Skeletal muscle satellite cell (primary cell): Measurements from ENCODE around the gene PCSK1N.

Experiments used
- H3K27me3 ChIP-seq: 2 replicates; pipeline ENCODE4 v1.7.0; 2013; ENCODE audit warnings: low read length; ENCODE audit not compliant: control insufficient read depth, insufficient read depth
- H3K36me3 ChIP-seq: 2 replicates; pipeline ENCODE4 v1.7.0; 2013; ENCODE audit warnings: mild to moderate bottlenecking, control low read depth, low read length; ENCODE audit not compliant: insufficient read depth
- H3K4me1 ChIP-seq: 2 replicates; pipeline ENCODE4 v1.7.0; 2013; ENCODE audit warnings: low read length; ENCODE audit not compliant: control insufficient read depth, insufficient read depth
- H3K4me2 ChIP-seq: 2 replicates; pipeline ENCODE4 v1.7.0; 2013; ENCODE audit warnings: mild to moderate bottlenecking, low read length
- H3K4me3 ChIP-seq: 2 replicates; pipeline ENCODE4 v1.7.0; 2013; ENCODE audit warnings: low read length
- H3K9ac ChIP-seq: 2 replicates; pipeline ENCODE4 v1.7.0; 2013; ENCODE audit warnings: mild to moderate bottlenecking, low read depth, low read length, moderate library complexity
- H3K9me3 ChIP-seq: replicated peaks from 2 replicates; pipeline ENCODE4 v1.7.0; 2013; ENCODE audit warnings: mild to moderate bottlenecking, control low read depth, low read length

The PCSK1N gene

DNA sequence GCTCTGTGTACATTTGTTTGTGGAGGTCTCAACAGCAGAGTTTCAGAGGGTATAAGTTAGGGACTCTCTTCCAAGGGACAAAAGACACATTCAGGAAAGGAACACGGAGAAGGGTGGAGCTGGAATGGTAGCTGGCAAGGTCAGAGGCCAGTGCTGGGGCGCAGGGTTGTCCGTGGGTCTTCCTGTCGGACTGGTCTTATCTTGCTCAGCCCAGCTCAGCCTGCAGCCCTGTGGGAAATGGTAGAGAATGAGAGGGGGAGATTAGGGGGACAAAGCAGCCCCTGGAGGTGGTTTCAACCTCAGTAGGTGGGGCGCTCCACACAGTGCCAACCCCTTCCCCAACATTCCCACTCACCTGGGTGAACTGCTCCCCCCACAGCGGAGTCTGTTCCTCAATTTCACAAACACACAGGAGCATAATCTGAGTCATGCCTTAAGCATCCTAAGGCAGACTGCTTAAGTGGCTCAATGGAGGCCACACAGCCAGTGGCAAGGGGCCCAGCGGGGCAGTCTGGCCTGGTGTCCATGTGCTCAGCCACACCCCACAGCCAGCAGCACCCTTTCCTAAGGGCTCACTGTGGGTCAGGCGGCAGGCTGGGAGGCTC is 40.4 kb downstream of the PCSK1N start:
- Histone ChIP-seq H3K4me2 (no peak overlapping the region), H3K4me3 (no peak overlapping the region), H3K27me3 (no peaks in the 10 kb centered on the region), H3K9me3 (no peaks in the 10 kb centered on the region), H3K4me1 (no peaks in the 10 kb centered on the region), H3K9ac (no peak overlapping the region), H3K36me3 (no peaks in the 10 kb centered on the region)

DNA sequence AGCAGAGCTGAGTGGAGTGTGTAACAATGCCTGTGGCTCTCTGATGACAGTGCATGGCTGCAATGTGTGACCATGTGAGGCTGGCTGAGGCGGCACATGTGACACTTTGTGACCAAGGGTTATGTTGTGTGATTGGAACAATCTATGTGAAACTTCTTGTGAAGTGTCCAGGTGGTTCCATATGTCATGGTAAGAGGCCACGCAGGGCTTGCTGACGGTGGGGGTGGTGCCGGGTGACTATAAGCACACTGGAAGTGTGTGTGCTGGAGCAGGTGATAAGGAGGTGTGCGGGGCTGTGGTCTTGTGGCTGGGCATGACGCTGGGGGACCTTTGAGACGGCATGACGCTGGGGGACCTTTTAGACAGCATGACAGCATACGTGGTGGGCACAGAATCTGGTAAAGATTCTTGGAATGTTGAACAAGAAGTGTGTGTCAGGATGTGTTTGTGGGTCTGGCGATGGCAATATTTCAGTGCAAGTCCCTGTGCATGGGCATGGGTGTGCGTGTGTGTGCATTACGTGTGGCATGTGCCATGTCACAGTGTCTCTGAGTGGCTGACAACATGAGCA is 41.0 kb downstream of the PCSK1N start:
- H3K27me3 ChIP-seq: no peaks in the 10 kb centered on the region
- H3K4me2 ChIP-seq: no peak overlapping the region
- no peaks in the 10 kb centered on the region for H3K36me3 ChIP-seq
- no peaks in the 10 kb centered on the region for H3K9me3 ChIP-seq
- no peaks in the 10 kb centered on the region for H3K4me1 ChIP-seq
- H3K9ac ChIP-seq: no peak overlapping the region
- no peak overlapping the region for H3K4me3 ChIP-seq

DNA sequence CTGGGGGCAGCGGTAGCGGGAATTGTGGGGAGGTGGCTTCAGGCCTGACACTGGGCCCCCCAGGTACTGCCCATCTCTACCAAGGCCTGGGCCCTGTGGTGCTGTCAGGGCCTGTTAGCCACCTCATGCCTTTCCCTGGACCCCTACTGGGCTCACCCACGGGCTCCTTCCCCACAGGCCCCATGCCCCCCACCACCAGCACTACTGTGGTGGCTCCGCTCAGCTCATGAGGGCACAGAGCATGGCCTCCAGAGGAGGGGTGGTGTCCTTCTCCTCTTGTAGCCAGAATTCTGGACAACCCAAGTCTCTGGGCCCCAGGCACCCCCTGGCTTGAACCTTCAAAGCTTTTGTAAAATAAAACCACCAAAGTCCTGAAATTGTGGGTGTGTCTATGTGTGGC is 41.5 kb downstream of the PCSK1N start:
- H3K9ac ChIP-seq: no peak overlapping the region
- H3K4me3 ChIP-seq: no peak overlapping the region
- H3K9me3 ChIP-seq: no peaks in the 10 kb centered on the region
- H3K4me1 ChIP-seq: no peaks in the 10 kb centered on the region
- H3K36me3 ChIP-seq: no peaks in the 10 kb centered on the region
- H3K4me2 ChIP-seq: no peak overlapping the region
- H3K27me3 ChIP-seq: no peaks in the 10 kb centered on the region

DNA sequence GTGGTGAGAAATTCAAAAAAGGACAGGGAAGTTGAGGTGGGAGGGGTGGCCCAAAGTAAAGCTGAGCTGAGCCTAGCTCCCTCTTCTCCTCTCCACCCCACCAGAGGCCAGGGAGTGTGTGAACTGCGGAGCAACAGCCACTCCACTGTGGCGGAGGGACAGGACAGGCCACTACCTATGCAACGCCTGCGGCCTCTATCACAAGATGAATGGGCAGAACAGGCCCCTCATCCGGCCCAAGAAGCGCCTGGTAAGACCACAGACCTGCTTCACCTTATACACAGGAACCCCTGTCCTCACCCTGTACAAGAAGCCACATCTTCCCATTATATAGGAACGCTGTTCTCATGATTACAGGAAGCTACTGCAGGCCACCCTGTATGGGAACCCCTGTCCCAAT is 43.2 kb downstream of the PCSK1N start:
- Histone ChIP-seq H3K4me1 (no peaks in the 10 kb centered on the region), H3K36me3 (no peaks in the 10 kb centered on the region), H3K4me2 (no peak overlapping the region), H3K9ac (no peak overlapping the region), H3K27me3 (peaks cover 5% of the 10 kb centered on the region), H3K9me3 (no peaks in the 10 kb centered on the region), H3K4me3 (no peak overlapping the region)

DNA sequence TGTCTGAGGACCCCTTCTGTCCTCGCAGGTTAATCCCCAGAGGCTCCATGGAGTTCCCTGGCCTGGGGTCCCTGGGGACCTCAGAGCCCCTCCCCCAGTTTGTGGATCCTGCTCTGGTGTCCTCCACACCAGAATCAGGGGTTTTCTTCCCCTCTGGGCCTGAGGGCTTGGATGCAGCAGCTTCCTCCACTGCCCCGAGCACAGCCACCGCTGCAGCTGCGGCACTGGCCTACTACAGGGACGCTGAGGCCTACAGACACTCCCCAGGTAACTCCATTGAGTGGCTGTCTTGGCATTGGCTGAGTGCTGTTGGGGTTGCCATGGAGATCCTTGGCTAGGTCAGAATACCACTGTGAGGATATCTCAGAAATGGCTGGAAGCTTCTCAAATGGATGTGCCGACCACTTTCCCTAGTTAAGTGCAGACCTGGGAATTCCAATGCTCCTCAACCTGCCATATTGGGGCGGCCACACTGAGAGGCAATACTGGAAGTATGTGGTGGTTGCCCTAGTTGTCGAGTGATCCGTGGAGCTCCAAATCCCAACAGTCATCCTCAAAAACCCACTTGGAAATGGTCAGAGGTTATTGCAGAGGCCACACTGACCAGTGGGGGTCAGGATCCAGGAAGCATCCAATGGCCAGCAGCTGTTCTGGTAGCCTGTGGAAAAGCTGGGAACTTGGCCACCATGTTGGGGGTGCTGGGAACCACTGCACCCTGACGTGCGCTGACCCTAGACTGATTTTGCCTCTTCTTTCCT is 44.2 kb downstream of the PCSK1N start:
- Histone ChIP-seq H3K36me3 (no peaks in the 10 kb centered on the region), H3K9ac (no peak overlapping the region), H3K4me1 (no peaks in the 10 kb centered on the region), H3K4me2 (no peak overlapping the region), H3K9me3 (no peaks in the 10 kb centered on the region), H3K27me3 (peaks cover 11% of the 10 kb centered on the region), H3K4me3 (no peak overlapping the region)

DNA sequence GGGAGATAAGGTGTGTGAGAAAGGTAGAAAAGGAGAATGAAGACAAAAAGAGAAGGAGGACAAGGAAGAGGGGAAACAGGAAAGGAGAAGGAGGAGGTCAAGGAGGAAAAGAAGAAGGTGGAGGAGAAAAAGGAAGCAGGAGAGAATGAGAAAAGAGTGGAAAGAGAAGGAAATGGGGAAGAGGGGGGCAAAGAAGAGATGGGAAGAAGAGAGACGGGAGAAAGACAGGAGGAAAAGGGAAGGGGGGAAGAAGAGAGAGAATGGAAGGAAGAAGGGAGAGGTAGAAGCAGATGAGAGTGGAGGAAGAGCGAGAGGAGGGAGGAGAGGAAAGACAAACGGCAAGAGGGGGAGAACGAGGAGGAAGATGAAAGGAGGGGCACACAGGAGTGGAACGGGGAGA is 44.9 kb downstream of the PCSK1N start:
- H3K4me3 ChIP-seq: no peak overlapping the region

DNA sequence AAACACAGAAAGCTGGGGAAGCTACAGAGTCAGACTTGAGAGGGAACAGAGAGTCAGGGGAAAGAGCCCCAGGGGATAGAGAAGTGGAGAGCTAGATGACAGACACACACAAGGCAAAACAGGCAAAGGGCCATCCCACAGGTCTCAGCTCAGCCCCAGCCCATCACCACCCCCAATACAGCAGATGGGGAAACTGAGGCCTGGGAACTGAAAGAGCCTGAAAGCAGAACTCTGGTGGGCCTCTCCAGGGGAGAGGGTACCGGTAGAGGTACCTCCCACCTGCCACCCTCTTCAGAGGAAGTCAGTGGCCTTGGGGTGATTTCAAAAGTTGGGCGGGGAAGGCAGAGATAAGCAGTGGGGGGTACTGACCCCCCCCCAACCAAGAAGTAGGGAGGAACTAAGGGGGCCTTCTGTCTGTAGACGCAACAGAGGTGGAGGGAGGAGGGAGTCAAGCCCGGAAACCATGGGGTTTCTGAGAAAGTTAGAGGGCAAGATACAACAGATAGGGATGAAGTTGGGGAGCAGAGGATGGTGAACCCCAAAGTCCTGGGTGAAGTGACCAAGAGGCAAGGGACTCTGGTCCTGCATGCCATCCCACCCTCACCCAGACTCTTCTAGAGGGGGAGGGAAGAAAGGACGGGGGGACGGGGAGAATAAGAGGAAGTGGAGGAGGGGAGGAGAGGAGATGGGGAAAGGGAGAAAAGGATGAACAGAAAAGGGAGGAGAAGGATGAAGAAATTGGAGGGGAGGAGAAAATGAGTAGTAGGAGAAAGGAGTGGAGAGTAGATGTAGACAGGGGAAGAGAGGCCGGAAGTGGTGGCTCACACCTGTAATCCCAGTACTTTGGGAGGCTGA is 45.8 kb downstream of the PCSK1N start:
- Histone ChIP-seq H3K27me3 (peaks cover 11% of the 10 kb centered on the region), H3K4me1 (no peaks in the 10 kb centered on the region), H3K9me3 (no peaks in the 10 kb centered on the region), H3K4me2 (no peak overlapping the region), H3K36me3 (no peaks in the 10 kb centered on the region), H3K4me3 (no peak overlapping the region), H3K9ac (no peak overlapping the region)

More for the DNA sequence above, 44.9 kb downstream of the PCSK1N start:
- Histone ChIP-seq H3K27me3 (peaks cover 11% of the 10 kb centered on the region), H3K4me2 (no peak overlapping the region), H3K4me1 (no peaks in the 10 kb centered on the region), H3K9me3 (no peaks in the 10 kb centered on the region), H3K9ac (no peak overlapping the region), H3K36me3 (no peaks in the 10 kb centered on the region)

DNA sequence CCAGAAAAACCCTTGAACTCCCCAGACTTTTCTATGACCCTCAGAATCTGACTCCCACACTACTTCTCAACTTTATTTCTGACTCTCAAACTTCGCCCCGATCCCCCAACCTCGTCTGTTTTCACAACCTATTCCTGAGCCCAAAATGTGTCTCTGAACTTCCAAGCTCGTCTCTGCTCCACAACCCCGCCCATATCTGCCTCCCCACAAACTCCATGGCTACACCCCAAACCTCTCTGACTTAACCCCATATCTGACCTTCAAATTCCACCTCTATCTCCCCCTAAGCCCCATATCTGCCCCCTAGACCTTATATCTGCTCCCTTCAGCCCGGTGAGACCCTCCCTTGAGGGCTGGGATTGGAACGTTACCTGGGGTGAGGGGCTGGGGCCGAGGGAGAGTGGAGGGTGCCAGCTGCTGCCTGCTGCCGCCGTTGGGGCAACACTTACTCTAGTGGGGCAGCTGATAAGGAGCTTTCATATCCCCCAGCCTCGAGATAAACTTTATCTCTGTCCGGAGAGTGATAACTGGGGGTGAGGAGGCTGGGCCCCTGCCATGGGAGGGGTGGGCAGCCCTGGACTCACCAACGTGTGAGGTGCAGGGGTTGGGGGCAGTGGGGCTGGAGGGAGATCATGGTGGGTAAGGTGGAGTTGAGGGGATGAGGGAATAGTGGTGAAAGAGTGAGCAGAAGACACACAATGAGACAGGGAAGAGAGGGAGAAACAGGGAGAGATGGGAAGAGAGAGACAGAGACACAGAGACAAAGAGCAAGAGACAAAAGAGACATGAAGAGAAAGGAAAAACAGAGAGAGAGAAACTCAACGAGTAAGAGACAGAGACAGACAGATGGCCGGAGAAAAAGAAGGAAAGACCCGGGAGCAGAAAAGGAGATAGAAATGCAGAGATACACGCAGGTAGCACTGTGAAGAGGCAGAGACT is 47.6 kb downstream of the PCSK1N start:
- H3K9ac ChIP-seq: no peak overlapping the region
- no peak overlapping the region for H3K4me3 ChIP-seq
- H3K9me3 ChIP-seq: no peaks in the 10 kb centered on the region

DNA sequence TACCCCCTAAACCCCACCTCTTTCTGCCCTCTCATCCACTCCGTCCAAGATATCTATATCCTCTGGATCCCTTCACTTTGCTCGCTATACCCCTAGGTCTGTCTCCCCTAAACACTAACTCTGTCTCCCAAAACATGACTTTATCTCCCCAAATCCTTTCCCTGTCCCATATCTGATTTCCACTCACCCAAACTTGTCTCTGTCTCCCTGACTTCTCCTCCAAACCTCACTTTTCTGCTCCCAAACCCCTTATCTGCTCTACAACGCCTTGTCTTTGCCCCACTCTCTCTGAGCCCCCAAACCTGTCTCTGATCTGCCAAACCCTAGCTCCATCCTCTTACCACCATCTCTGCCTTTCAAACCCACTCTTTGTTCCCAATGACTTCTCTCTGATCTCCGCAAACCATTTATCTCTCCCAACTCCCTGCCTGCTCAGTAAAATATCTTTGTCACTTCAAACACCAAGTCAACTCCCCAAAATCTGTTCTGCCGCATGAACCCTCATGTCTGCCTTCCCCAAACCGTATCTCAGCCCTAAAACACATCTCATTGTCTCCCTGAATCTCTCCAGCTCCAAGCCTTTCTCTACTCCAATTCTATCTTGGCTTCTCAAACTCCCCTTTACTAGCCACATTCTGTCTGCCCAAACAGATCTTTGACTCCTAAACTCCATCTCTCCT is 48.4 kb downstream of the PCSK1N start:
- Histone ChIP-seq H3K9me3 (no peaks in the 10 kb centered on the region), H3K4me1 (no peaks in the 10 kb centered on the region), H3K36me3 (no peaks in the 10 kb centered on the region), H3K9ac (no peak overlapping the region), H3K4me2 (no peak overlapping the region), H3K27me3 (peaks cover 11% of the 10 kb centered on the region), H3K4me3 (no peak overlapping the region)

More for the DNA sequence above, 47.6 kb downstream of the PCSK1N start:
- Histone ChIP-seq H3K36me3 (no peaks in the 10 kb centered on the region), H3K4me2 (no peak overlapping the region), H3K27me3 (peaks cover 11% of the 10 kb centered on the region), H3K4me1 (no peaks in the 10 kb centered on the region)

DNA sequence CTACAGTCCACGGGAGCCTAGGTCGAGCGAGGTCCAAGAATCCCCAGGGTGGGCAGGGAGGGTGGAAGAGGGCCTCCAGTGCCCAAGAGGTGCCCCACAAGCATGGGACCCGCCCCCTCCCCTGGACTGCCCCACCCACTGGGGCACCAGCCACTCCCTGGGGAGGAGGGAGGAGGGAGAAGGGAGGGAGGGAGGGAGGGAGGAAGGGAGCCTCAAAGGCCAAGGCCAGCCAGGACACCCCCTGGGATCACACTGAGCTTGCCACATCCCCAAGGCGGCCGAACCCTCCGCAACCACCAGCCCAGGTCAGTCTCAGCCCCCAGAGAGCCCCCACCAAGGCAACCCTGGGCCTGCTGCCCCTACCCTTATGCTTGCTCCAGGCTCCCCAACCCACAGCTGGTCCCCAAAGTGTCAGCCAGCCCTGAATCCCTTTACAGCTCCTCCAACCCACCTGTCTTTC is 49.0 kb downstream of the PCSK1N start, which contains the start of gene GATA1:
TSS of gene GATA1 (plus strand) at position 250 of the 460 bp plus-strand sequence. CDS start 4,520 bp downstream, outside the sequence.
- Histone ChIP-seq H3K27me3 (peaks cover 11% of the 10 kb centered on the region), H3K4me1 (no peaks in the 10 kb centered on the region), H3K9me3 (no peaks in the 10 kb centered on the region), H3K9ac (no peak within 1 kb of the TSS), H3K36me3 (no peaks in the 10 kb centered on the region), H3K4me2 (no peak within 1 kb of the TSS), H3K4me3 (no peak within 1 kb of the TSS)
